ENCODE measurements around the gene ARID1B.

GRCh38 chr6:157251586-157252247, 474.5 kb downstream of the ARID1B start:
- TF ChIP-seq GATA2 (IDR thresholded peaks at IDR 0.05; ENCODE audit: low read depth, low read length): peak; percentile 98
- TF ChIP-seq GATA3 (IDR thresholded peaks at IDR 0.05; ENCODE audit: low read depth, low read length): peak; percentile 97
